OCI-LY1 (cell line): Measurements from ENCODE around the gene CLDND2.

ENCODE experiments used
- H2AFZ ChIP-seq: fragments of 200-600 bp; sonication (generic), shearing (Covaris generic); 2 replicates; pipeline ENCODE4 v1.6.0; 2014; ENCODE audit warnings: antibody characterized with exemption, mild to moderate bottlenecking, low read length
- H3F3A ChIP-seq: fragments of 200-600 bp; sonication (generic), shearing (Covaris generic); 2 replicates; pipeline ENCODE4 v1.6.0; 2014; ENCODE audit warnings: mild to moderate bottlenecking, antibody characterized with exemption, low read length, moderate library complexity; ENCODE audit not compliant: insufficient read depth
- H3K27ac ChIP-seq: fragments of 200-600 bp; sonication (generic); 2 replicates; pipeline ENCODE4 v1.5.1; 2014; ENCODE audit warnings: low read length, mixed run types, mild to moderate bottlenecking, low read depth; ENCODE audit not compliant: poor library complexity, severe bottlenecking
- H3K27me3 ChIP-seq: fragments of 200-600 bp; sonication (generic); 2 replicates; pipeline ENCODE4 v1.6.0; 2014; ENCODE audit warnings: antibody characterized with exemption, mild to moderate bottlenecking, low read length, moderate library complexity; ENCODE audit not compliant: insufficient read depth
- H3K36me3 ChIP-seq: fragments of 200-600 bp; sonication (generic); 2 replicates; pipeline ENCODE4 v1.6.1; 2014; ENCODE audit warnings: mild to moderate bottlenecking, antibody characterized with exemption, low read length, moderate library complexity, mixed read lengths; ENCODE audit not compliant: insufficient read depth
- H3K4me1 ChIP-seq: fragments of 200-600 bp; sonication (generic); 2 replicates; pipeline ENCODE4 v1.5.1; 2014; ENCODE audit warnings: mild to moderate bottlenecking, low read length, moderate library complexity; ENCODE audit not compliant: insufficient read depth, severe bottlenecking
- H3K4me2 ChIP-seq: fragments of 200-600 bp; sonication (generic), shearing (Covaris generic); 2 replicates; pipeline ENCODE4 v1.6.1; 2014; ENCODE audit warnings: low read length
- H3K4me3 ChIP-seq: fragments of 200-600 bp; sonication (generic); 2 replicates; pipeline ENCODE4 v1.5.1; 2014; ENCODE audit warnings: low read length, low read depth, mild to moderate bottlenecking, mixed read lengths; ENCODE audit not compliant: poor library complexity, severe bottlenecking
- H3K79me2 ChIP-seq: fragments of 200-600 bp; shearing (Covaris generic); 2 replicates; pipeline ENCODE4 v1.6.1; 2016; ENCODE audit warnings: mixed run types, low read length, mixed read lengths; ENCODE audit not compliant: insufficient read depth
- H3K9ac ChIP-seq: fragments of 200-600 bp; sonication (generic), shearing (Covaris generic); 2 replicates; pipeline ENCODE4 v1.6.1; 2014; ENCODE audit warnings: mild to moderate bottlenecking, low read length, mixed read lengths
- H3K9me2 ChIP-seq: fragments of 200-600 bp; sonication (generic), shearing (Covaris generic); 2 replicates; pipeline ENCODE4 v1.6.1; 2014; ENCODE audit warnings: low read depth, mild to moderate bottlenecking, low read length, mixed read lengths
- H3K9me3 ChIP-seq: fragments of 200-600 bp; shearing (Covaris generic); 2 replicates; pipeline ENCODE4 v1.6.1; 2014; ENCODE audit warnings: low read length, mixed read lengths
- H4K20me1 ChIP-seq: fragments of 200-600 bp; sonication (generic), shearing (Covaris generic); 2 replicates; pipeline ENCODE4 v1.6.0; 2016; ENCODE audit warnings: mild to moderate bottlenecking, low read length; ENCODE audit not compliant: insufficient read depth
- CTCF ChIP-seq: fragments of 200-600 bp; sonication (generic), shearing (Covaris generic); IDR thresholded peaks from 2 replicates; pipeline ENCODE4 v1.5.1; 2017; ENCODE audit warnings: mild to moderate bottlenecking, antibody characterized with exemption, low read length, moderate library complexity, mixed read lengths
- EZH2 ChIP-seq: fragments of 200-600 bp; sonication (generic), shearing (Covaris generic); IDR thresholded peaks from 2 replicates; pipeline ENCODE4 v1.8.0; 2017; ENCODE audit warnings: borderline replicate concordance, mixed run types, mild to moderate bottlenecking, antibody characterized with exemption, low read length, moderate library complexity, mixed read lengths

The CLDND2 gene

GRCh38 chr19:51341976-51342580, 26.7 kb downstream of the CLDND2 start, which contains the start of gene VSIG10L:
TSS of gene VSIG10L (minus strand) at chr19:51342139. CDS start at chr19:51342124, 15 bp downstream.
- Histone ChIP-seq H3F3A (no peaks in the 10 kb centered on the region), H4K20me1 (no peaks in the 10 kb centered on the region), H3K27ac (no peak within 1 kb of the TSS), H3K36me3 (peaks cover 23% of the 10 kb centered on the region; the same call in 1 of the 2 replicates), H3K9ac (no peak within 1 kb of the TSS), H3K27me3 (no peaks in the 10 kb centered on the region), H2AFZ (no peak within 1 kb of the TSS), H3K79me2 (no peaks in the 10 kb centered on the region), H3K9me2 (no peaks in the 10 kb centered on the region), H3K4me3 (no peak within 1 kb of the TSS), H3K4me1 (peaks cover 10% of the 10 kb centered on the region), H3K9me3 (no peaks in the 10 kb centered on the region), H3K4me2 (no peak within 1 kb of the TSS)
- TF ChIP-seq EZH2: no peak
- no peak for TF ChIP-seq CTCF

GRCh38 chr19:51341066-51341465, 27.7 kb downstream of the CLDND2 start:
- no peaks in the 10 kb centered on the region for H3K9me3 ChIP-seq
- H3K79me2 ChIP-seq: no peaks in the 10 kb centered on the region
- no peak for TF ChIP-seq CTCF
- TF ChIP-seq EZH2: no peak
- H3K27ac ChIP-seq: no peak overlapping the region
- no peak overlapping the region for H2AFZ ChIP-seq
- H3F3A ChIP-seq: no peaks in the 10 kb centered on the region
- H3K4me2 ChIP-seq: no peak overlapping the region
- H3K27me3 ChIP-seq: no peaks in the 10 kb centered on the region
- no peak overlapping the region for H3K9ac ChIP-seq
- H3K4me1 ChIP-seq: peaks cover 10% of the 10 kb centered on the region
- no peaks in the 10 kb centered on the region for H3K9me2 ChIP-seq
- no peaks in the 10 kb centered on the region for H4K20me1 ChIP-seq
- H3K4me3 ChIP-seq: no peak overlapping the region
- H3K36me3 ChIP-seq: peaks cover 15% of the 10 kb centered on the region; the same call in 1 of the 2 replicates

- no peaks in the 10 kb centered on the region for H3F3A ChIP-seq
- H3K9me3 ChIP-seq: no peaks in the 10 kb centered on the region
- H3K27ac ChIP-seq: no peak overlapping the region
- no peaks in the 10 kb centered on the region for H4K20me1 ChIP-seq
- no peaks in the 10 kb centered on the region for H3K79me2 ChIP-seq
- H3K9me2 ChIP-seq: no peaks in the 10 kb centered on the region
- H2AFZ ChIP-seq: peak overlapping the region; percentile 9; the same call in 1 of the 2 replicates
- no peaks in the 10 kb centered on the region for H3K27me3 ChIP-seq
- H3K4me1 ChIP-seq: peaks cover 10% of the 10 kb centered on the region
- H3K4me3 ChIP-seq: peak overlapping the region; percentile 68
- H3K36me3 ChIP-seq: 0 out of 2 replicates have a peak, but pooled peaks cover 7% of the 10 kb centered on the region
- peak overlapping the region; percentile 38; the same call in 1 of the 2 replicates for H3K9ac ChIP-seq
- peak overlapping the region; percentile 80 for H3K4me2 ChIP-seq
- TF ChIP-seq EZH2 (no peak), CTCF (peak; percentile 12; the same call in 1 of the 2 replicates)
These were observed 28.8 kb downstream of the CLDND2 start for GRCh38 chr19:51339687-51340656.
